H1 (cell line): ENCODE results near the gene AKT1S1. TPM values are rescaled to one million over a fixed set of nuclear protein-coding genes. Genes with fewer than 3 reads are reported as not detected.

Experiments
- CBX5 ChIP-seq: fragments of 300-800, 300-1000 bp; sonication (generic); IDR thresholded peaks from 2 replicates; pipeline ENCODE4 v1.7.1; 2016; ENCODE audit warnings: antibody characterized with exemption, low read length, low read depth
- EZH2 ChIP-seq: fragments of 200-600 bp; sonication (generic); IDR thresholded peaks from 2 replicates; pipeline ENCODE4 v1.7.1; 2012; ENCODE audit warnings: low read depth, mild to moderate bottlenecking, moderate library complexity, low read length, inconsistent platforms; ENCODE audit not compliant: severe bottlenecking
- KDM4A ChIP-seq: IDR thresholded peaks from one replicate; pipeline ENCODE4 v1.7.1; 2012; ENCODE audit warnings: low read depth, mild to moderate bottlenecking, moderate library complexity, low read length, inconsistent platforms; ENCODE audit not compliant: severe bottlenecking
- KDM5A ChIP-seq: fragments of 200-600 bp; IDR thresholded peaks from 2 replicates; pipeline ENCODE4 v1.7.1; 2012; ENCODE audit warnings: mild to moderate bottlenecking, low read length, inconsistent platforms, mixed read lengths
- RBBP5 ChIP-seq: IDR thresholded peaks from 2 replicates; pipeline ENCODE4 v1.7.1; 2012; ENCODE audit warnings: low read depth, mild to moderate bottlenecking, inconsistent platforms, low read length, moderate library complexity, borderline replicate concordance
- RFX5 ChIP-seq: IDR thresholded peaks from 2 replicates; pipeline ENCODE4 v1.6.1; 2011; ENCODE audit warnings: low read depth, low read length, improper control_type of control experiment, borderline replicate concordance
- SAP30 ChIP-seq: fragments of 300-600 bp; sonication (generic); IDR thresholded peaks from 2 replicates; pipeline ENCODE4 v1.7.1; 2012; ENCODE audit warnings: low read length, moderate library complexity, mild to moderate bottlenecking, inconsistent platforms; ENCODE audit not compliant: insufficient read depth, insufficient replicate concordance
- SIN3A ChIP-seq, 2 experiments: IDR thresholded peaks in 1 of 2; conservative IDR thresholded peaks in 1 of 2; 2 replicates each; pipeline ENCODE4 v1.6.1; 2011 to 2012; ENCODE audit warnings: low read length in 2 of 2, improper control_type of control experiment in 1 of 2, low read depth in 1 of 2, mild to moderate bottlenecking in 1 of 2
- SP2 ChIP-seq: IDR thresholded peaks from 2 replicates; pipeline ENCODE4 v1.6.1; 2012; ENCODE audit warnings: mild to moderate bottlenecking, low read length, inconsistent platforms
- polyA plus RNA-seq, 7 experiments: library from polyadenylated mRNA; depleted of rRNA in 3 of 7; stranded (reverse) in 5 of 7; unstranded in 2 of 7; fragments of >200 nt in 5 of 7; fragments of 200-250 nt in 2 of 7; gene quantifications; 1 replicate in 5 of 7; 2 replicates in 1 of 7; 4 replicates in 1 of 7; pipeline versions ENCODE4 v1.2.1 to v1.2.3, GENCODE V29; 2011 to 2013; ENCODE audit warnings: missing spikeins in 2 of 7, mixed read lengths in 2 of 7
- total RNA-seq: library from RNA; stranded (reverse); fragmentation: NEBNext Ultra II Directional; extraction: Animal tissue kit (Norgen Biotek cat#: 25700); gene quantifications from 2 replicates; pipeline ENCODE4 v1.2.1, GENCODE V29; 2021
- TF ChIP-seq, protein P1 (sequence below): IDR thresholded peaks from 2 replicates; pipeline ENCODE4 v1.6.1; 2012; ENCODE audit warnings: low read length, inconsistent platforms

Gene AKT1S1
- total and polyA plus RNA-seq, 2 of the 8 experiments (the other 6 are each of a cell fraction or from before 2014, with no cell fraction given), result 40.7 to 45.9 TPM

DNA sequence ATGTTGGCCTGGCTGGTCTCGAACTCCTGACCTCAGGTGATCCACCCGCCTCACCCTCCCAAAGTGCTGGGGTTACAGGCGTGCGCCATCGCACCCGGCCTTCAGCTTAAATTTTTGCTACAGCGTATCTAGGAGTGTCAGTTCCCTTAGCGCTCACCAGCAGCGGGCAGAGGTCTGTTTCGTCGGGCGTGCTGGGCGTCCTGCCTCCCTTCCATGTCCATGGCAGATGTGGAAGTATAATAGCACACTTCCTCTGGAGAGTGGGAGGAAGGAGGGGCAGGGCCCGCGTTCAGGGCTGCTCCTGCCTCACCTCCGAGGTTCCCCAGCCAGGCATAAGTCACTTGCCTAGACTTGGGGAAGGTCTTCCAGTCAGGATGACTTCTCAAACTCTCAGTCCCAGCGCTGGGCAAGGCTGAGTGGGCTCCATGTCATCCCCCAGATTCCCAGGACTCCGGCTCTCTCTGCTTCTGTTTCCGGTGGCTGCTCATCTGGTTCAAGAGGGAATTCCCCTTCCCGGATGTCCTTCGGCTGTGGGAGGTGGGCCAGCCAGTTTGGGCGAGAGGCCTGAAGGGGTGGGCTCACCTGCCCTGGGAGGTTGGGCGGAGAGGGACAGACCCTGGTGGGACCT is 10.0 kb upstream of the AKT1S1 start (continued):
- TF ChIP-seq SP2 (no peak), CBX5 (no peak), SAP30 (no peak), RFX5 (no peak), SIN3A (conservative IDR thresholded peaks at IDR 0.05 in 1 of 2, IDR thresholded peaks at IDR 0.05 in 1 of 2; ENCODE audit: low read depth in 1 of 2, low read length in 2 of 2) (no peak), RBBP5 (no peak), KDM5A (no peak), EZH2 (no peak), KDM4A (no peak)
- TF ChIP-seq, protein P1, sequence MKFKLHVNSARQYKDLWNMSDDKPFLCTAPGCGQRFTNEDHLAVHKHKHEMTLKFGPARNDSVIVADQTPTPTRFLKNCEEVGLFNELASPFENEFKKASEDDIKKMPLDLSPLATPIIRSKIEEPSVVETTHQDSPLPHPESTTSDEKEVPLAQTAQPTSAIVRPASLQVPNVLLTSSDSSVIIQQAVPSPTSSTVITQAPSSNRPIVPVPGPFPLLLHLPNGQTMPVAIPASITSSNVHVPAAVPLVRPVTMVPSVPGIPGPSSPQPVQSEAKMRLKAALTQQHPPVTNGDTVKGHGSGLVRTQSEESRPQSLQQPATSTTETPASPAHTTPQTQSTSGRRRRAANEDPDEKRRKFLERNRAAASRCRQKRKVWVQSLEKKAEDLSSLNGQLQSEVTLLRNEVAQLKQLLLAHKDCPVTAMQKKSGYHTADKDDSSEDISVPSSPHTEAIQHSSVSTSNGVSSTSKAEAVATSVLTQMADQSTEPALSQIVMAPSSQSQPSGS, result no peak
- TF ChIP-seq, all 59 proteins: peak for 0
